Lung (tissue), 12 donors: ENCODE data around the gene FATE1. TPM values are rescaled to one million over a fixed set of nuclear protein-coding genes. Genes with fewer than 3 reads are reported as not detected.

Source experiments
- ATAC-seq: fragments of 200-7000 bp; cut with Tn5 transposase; one replicate; pipeline ENCODE4 v1.9.1; 2020; ENCODE audit warnings: moderate number of reproducible peaks; ENCODE audit not compliant: insufficient read depth, low FRiP score
- DNase-seq, 3 donors: peaks; one replicate each; pipeline ENCODE4 v3.0.0-alpha.2; 2013 to 2017
- H3K27ac ChIP-seq, 2 donors: one replicate each; pipeline ENCODE4 v1.5.1; 2013; ENCODE audit warnings: mild to moderate bottlenecking in 2 of 2, moderate library complexity in 2 of 2, control low read depth in 1 of 2, inconsistent platforms in 1 of 2, low read depth in 1 of 2, low read length in 1 of 2
- H3K27me3 ChIP-seq, 3 donors: one replicate each; pipeline ENCODE4 v1.5.1; 2013; ENCODE audit warnings: low read length in 2 of 3; ENCODE audit not compliant: control insufficient read depth in 3 of 3, insufficient read depth in 3 of 3
- H3K36me3 ChIP-seq, 4 donors: one replicate each; pipeline ENCODE4 v1.5.1; 2013; ENCODE audit warnings: low read length in 4 of 4, mild to moderate bottlenecking in 1 of 4, moderate library complexity in 1 of 4; ENCODE audit not compliant: control insufficient read depth in 4 of 4, insufficient read depth in 4 of 4
- H3K4me1 ChIP-seq, 5 donors: one replicate each; pipeline ENCODE4 v1.5.1; 2013; ENCODE audit warnings: low read length in 5 of 5, mild to moderate bottlenecking in 2 of 5, moderate library complexity in 1 of 5; ENCODE audit not compliant: control insufficient read depth in 5 of 5, insufficient read depth in 5 of 5
- H3K4me3 ChIP-seq: one replicate; pipeline ENCODE4 v1.5.1; 2013; ENCODE audit warnings: mild to moderate bottlenecking, control low read depth, moderate library complexity
- H3K9ac ChIP-seq, 2 donors: one replicate each; pipeline ENCODE4 v1.5.1; 2013; ENCODE audit warnings: low read length in 2 of 2, control low read depth in 1 of 2; ENCODE audit not compliant: insufficient read depth in 1 of 2
- H3K9me3 ChIP-seq, 4 donors: one replicate each; pipeline ENCODE4 v1.5.1; 2013; ENCODE audit warnings: low read length in 3 of 4, mild to moderate bottlenecking in 1 of 4, moderate library complexity in 1 of 4; ENCODE audit not compliant: control insufficient read depth in 4 of 4, insufficient read depth in 3 of 4
- CTCF ChIP-seq: IDR thresholded peaks from 2 replicates; pipeline ENCODE4 v1.5.1; 2012; ENCODE audit warnings: mild to moderate bottlenecking; ENCODE audit errors: control extremely low read depth, extremely low read depth
- WGBS, 2 donors: extraction: QIAGEN DNeasy Blood & Tissue Kit; methylation state at CpG; one replicate each; pipeline ENCODE4 v1.1.7; 2013; 5-methylcytosine and 5-hydroxymethylcytosine counted together
- polyA plus RNA-seq, 2 donors: library from polyadenylated mRNA; stranded (reverse); fragments of 200-250 nt; gene quantifications; one replicate each; pipeline ENCODE4 v1.2.1, GENCODE V29; 2013
- total RNA-seq, 2 donors: library from RNA; depleted of rRNA in 1 of 2; stranded (reverse); fragments of >200 nt in 1 of 2; gene quantifications; one replicate each; pipeline ENCODE4 v1.2.1, GENCODE V29; 2014 to 2021
- donor health status: control.
- donor health status: control.
- donor health status: Bipolar disorder and iron deficiency.
- donor health status: healthy.
- donor health status: DM: yes; HTN: yes; CAD: no.

The FATE1 gene
- total and polyA plus RNA-seq, 4 donors = 0.05 to 1.0 (median 0.37) TPM; not detected in 1

DNA sequence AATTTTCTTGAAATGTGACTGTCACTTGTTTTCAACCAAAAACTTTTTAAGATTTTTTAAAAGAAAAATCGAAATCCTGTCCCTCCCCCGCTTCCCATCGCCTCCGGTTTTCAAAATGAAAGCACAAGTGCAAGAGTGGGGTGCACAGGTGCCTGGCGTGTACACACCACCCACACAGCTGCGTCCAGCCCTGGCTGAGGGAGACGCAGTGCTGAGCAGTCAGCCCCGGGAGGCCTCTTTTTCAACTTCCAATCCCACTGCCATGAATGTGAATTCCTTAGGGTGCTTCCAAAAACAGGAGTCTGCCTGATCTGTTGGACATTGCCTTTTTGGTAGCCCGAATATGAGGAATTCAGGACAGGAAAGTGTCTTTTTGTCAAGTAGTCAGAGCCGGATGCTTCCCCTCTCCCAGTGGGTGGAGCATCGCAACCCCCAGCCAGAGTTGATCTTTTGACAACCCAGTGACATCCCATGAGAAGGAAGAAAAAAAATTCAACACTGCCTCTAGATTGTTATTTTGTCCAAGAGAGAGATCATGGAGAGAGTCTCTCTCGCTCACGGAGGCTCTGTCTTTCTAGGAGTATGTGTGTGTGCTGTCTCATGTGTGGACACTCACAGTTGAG is 11.7 kb upstream of the FATE1 start:
- 58% methylated on average over 13 of the region's 13 CpGs for WGBS, 2 donors
- no peaks in the 10 kb centered on the region for H3K27me3 ChIP-seq

GRCh38 chrX:151708821-151709220 is 7.0 kb upstream of the FATE1 start:
- ATAC-seq = no peak
- Histone ChIP-seq H3K36me3 (no peaks in the 10 kb centered on the region), H3K9me3 (peaks cover 0 to 3% (median 0%) of the 10 kb centered on the region in 4 donors), H3K4me3 (no peak overlapping the region), H3K27ac (no peak overlapping the region), H3K27me3 (peaks cover 0 to 6% (median 0%) of the 10 kb centered on the region in 3 donors), H3K4me1 (peaks cover 0 to 4% (median 0%) of the 10 kb centered on the region in 5 donors), H3K9ac (no peak overlapping the region)
- 86 to 95% methylated on average over 7 of the region's 7 CpGs for WGBS, 2 donors
- TF ChIP-seq CTCF = no peak
- DNase-seq = no peak

More for the DNA sequence above, 11.7 kb upstream of the FATE1 start:
- no peak overlapping the region for H3K4me3 ChIP-seq
- H3K27ac ChIP-seq = peak overlapping the region in 1 of 2 donors; percentile 33
- TF ChIP-seq CTCF = no peak
- no peak overlapping the region for H3K9ac ChIP-seq
- no peak for ATAC-seq
- peaks cover 0 to 4% (median 0%) of the 10 kb centered on the region in 4 donors for H3K9me3 ChIP-seq
- peaks cover 0 to 2% (median 0%) of the 10 kb centered on the region in 5 donors for H3K4me1 ChIP-seq
- peak in 2 of 3 donors; percentile 9 to 10 for DNase-seq
- H3K36me3 ChIP-seq = no peaks in the 10 kb centered on the region

DNA sequence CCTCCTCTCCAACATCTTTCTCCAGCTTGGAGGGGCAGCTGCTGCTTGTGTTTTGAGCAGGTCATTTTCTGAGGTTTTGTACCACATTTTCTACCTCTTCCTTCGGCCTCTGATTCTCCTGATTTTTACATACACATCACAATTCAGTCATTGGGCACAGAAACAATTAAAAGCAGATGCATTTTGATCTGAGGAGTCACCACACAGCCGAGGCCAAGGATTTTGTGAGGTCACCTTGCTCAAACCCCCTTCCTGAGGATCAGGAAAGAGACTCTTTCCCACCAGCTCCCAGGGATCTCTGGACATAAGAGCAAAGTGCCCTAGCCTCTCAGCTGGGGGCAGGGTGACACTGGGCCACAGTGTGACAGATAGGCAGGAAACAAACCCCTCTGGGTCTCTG is 5.4 kb upstream of the FATE1 start:
- H3K4me1 ChIP-seq = peaks cover 0 to 4% (median 0%) of the 10 kb centered on the region in 5 donors
- WGBS, 2 donors = 55 to 88% methylated on average over 2 of the region's 2 CpGs
- H3K4me3 ChIP-seq = no peak overlapping the region
- H3K27ac ChIP-seq = no peak overlapping the region
- peaks cover 0 to 6% (median 2%) of the 10 kb centered on the region in 3 donors for H3K27me3 ChIP-seq
- no peak overlapping the region for H3K9ac ChIP-seq
- ATAC-seq = no peak
- H3K9me3 ChIP-seq = peaks cover 0 to 3% (median 0%) of the 10 kb centered on the region in 4 donors
- DNase-seq = peak in 1 of 3 donors; percentile 2
- no peak for TF ChIP-seq CTCF
- no peaks in the 10 kb centered on the region for H3K36me3 ChIP-seq
